DND-41 (cell line): ENCODE results near the gene SDR9C7.

Experiments used
- EZH2 ChIP-seq: IDR thresholded peaks from 3 replicates; pipeline ENCODE4 v1.6.1; 2012; ENCODE audit warnings: borderline replicate concordance, low read depth, mild to moderate bottlenecking, moderate library complexity, low read length, inconsistent platforms; ENCODE audit not compliant: severe bottlenecking
- TF ChIP-seq, protein P1 (sequence below): IDR thresholded peaks from 2 replicates; pipeline ENCODE4 v1.5.1; 2012; ENCODE audit warnings: borderline replicate concordance, low read length, moderate library complexity, mild to moderate bottlenecking; ENCODE audit not compliant: poor library complexity, severe bottlenecking; ENCODE audit errors: extremely low read depth

DNA sequence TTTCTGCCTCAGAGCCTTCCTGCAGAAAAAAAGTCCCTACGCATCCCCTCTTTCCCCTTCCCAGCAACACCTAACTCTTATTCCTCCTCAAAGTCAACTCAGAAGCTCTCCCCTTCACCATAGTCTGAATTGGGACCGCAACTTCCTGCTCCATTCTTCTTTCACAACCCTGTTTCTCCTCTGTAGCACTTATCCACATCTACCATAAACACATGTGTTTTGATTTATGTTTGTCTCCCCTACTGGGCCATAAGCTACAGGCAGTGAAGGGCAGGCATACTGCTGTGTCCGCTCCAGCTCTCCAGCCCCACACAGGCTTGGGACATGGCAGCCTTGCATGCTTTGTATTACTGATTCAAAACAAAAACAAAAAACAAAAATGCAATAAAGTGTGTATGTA is 5.9 kb downstream of the SDR9C7 start:
- TF ChIP-seq EZH2: no peak
- TF ChIP-seq, protein P1, sequence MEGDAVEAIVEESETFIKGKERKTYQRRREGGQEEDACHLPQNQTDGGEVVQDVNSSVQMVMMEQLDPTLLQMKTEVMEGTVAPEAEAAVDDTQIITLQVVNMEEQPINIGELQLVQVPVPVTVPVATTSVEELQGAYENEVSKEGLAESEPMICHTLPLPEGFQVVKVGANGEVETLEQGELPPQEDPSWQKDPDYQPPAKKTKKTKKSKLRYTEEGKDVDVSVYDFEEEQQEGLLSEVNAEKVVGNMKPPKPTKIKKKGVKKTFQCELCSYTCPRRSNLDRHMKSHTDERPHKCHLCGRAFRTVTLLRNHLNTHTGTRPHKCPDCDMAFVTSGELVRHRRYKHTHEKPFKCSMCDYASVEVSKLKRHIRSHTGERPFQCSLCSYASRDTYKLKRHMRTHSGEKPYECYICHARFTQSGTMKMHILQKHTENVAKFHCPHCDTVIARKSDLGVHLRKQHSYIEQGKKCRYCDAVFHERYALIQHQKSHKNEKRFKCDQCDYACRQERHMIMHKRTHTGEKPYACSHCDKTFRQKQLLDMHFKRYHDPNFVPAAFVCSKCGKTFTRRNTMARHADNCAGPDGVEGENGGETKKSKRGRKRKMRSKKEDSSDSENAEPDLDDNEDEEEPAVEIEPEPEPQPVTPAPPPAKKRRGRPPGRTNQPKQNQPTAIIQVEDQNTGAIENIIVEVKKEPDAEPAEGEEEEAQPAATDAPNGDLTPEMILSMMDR: no peak
